ENCODE data around the gene GPR78.
"Not testable (repeated sequence)": the region's sequence is repeated elsewhere in the genome, so short reads cannot be mapped to it uniquely, and the experiment has no call there.

The GPR78 gene

GRCh38 chr4:8616831-8617230, 36.6 kb downstream of the GPR78 start:
- DNase-seq (ENCODE audit: low spot score) = no peak

GRCh38 chr4:8617486-8618040, 37.4 kb downstream of the GPR78 start:
- DNase-seq (ENCODE audit: low spot score) = no peak

DNA sequence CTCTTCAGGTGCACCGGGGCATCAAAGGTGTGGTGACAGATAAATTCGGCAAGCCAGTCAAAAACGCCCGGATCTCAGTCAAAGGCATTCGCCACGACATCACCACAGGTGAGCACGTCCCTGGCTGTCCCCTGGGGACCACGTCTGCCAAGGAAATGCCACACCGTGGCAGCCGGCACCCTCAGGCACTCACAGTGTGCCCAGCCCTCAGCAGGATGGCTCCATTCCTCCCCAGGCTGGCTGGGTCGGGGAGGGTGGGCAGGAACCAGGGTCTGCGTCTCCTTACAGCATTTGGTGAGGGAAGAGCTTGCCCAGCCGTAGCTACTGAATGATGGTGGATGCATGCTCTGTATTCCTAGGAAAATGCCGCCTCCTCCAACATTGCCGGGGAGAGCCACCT, 38.2 kb downstream of the GPR78 start:
- no peak for DNase-seq (ENCODE audit: low spot score)

GRCh38 chr4:8618961-8619720, 38.9 kb downstream of the GPR78 start:
- DNase-seq (ENCODE audit: low spot score) = no peak

DNA sequence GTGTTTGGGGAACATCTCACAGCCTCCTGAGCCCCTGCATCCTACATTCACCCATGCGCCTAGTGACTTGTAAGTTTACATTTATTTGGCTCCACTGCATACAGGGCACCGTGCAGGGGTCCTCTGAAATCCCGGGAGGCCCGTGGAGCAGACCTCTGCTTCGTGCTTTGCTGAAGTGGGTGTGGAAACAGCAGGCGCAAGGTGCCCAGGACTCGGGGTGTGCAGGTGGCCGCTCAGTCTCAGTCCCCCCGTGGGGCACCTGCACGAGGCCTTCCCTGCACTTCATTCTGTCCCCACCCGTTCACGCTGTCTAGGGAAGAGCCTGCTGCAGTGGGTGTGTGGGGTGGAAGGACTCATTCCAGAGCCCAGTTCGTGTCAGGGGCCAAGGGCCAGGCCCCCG, 40.9 kb downstream of the GPR78 start:
- not testable (repeated sequence) for DNase-seq (ENCODE audit: low spot score)

GRCh38 chr4:8624601-8625272, 44.5 kb downstream of the GPR78 start:
- DNase-seq (ENCODE audit: low spot score) = not testable (repeated sequence)

GRCh38 chr4:8630240-8630905, 50.2 kb downstream of the GPR78 start:
- DNase-seq (ENCODE audit: low spot score) = not testable (repeated sequence)

DNA sequence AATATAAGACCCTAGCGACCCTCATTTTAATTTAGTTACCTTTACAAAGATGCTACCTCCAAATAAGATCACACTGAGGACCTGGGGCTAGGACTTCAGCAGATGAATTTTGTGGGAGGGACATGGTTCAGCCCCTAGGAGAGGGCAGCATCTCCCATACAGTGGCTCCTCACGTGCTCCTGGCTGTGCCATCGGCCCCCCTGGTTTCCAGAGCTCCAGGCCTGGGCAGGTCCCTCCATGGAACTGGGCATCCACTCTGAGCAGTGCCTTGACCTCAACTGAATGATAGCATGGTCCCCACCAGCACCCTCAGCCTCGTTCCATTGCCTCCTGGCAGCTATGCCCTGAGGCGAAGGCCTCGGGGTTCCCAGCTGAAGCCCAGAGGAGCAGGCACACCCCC, 51.7 kb downstream of the GPR78 start:
- DNase-seq (ENCODE audit: low spot score) = not testable (repeated sequence)

- not testable (repeated sequence) for DNase-seq (ENCODE audit: low spot score)
Observed at GRCh38 chr4:8634773-8635172, 54.6 kb downstream of the GPR78 start.

DNA sequence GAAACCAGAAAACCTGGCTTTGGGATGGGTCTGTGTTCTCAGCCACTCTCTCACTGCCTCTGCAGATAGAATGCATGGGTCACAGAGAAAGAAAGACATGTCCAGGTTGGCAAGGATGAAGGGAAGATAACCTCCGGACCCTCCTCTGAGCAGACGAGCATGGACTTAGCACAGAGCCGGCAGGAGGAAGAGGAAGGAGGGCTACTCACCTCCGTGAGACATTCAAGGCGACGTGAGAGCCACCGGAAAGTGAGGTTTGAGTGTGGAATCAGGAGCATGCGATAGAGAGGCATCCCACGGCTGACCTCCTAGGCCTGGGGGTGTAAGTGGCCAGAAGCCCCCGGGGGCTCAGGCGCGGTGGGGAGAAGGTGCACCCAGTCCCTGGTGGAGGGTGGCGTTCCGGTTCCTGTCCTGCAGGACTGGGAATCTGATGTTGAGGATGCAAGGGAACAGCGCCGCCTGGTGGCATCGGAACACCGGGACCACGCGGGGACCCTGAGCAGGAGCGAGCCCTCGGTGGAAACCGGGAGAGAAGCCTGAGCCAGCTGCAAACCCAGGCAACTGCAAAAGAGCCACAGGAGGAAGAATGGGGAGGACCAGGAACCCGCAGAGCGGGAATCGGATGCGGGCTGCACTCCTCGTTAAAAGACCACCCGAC, 55.8 kb downstream of the GPR78 start:
- not testable (repeated sequence) for DNase-seq (ENCODE audit: low spot score)
